ENCODE results near the gene TTC33.

DNA sequence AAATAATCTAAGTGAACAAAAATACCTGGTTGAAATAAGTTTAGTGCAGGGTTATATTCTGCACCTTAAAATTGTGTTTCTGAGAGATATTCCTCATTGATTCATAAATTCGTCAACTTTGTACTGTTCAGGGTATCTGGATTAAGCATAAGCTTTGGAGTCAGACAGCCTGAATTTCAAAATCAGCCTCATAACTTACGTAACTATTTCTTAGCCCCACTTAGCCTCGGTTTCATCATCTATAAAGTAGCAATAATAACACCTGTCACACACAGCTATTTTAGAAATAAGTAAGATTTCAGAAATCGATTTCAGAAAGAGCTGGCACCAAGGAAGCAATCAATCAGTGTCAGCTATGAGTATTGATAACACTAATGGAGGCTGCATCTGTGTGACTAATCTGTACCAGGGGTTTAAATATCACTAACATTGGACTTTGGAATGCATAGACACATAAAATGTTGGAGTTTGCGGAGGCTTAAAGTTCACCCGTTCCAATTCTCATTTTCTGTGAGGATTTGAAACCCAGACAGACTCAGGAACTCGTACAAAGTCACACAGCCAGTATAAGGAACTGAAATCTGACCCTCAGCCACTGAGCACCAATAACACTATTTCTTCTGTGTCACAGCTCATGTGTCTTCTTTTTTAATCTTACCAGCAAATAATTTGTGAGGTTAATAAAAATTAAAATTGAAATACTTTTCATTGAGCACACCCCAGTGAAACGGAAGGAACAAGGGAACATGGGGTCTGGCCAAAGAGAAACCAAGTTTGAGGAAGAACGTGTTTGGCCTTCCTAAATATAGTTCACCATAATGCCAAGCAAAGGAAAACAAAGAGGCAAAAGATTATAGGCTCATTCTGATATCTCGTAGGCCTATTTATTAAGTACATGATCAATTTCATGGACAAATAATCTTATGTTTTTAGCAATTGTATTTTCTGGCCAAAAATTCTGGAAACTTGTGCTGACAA lies 270.5 kb downstream of the TTC33 start:
- TF ChIP-seq POLR2AphosphoS5 (IDR thresholded peaks at IDR 0.05) (no peak), EP300 (conservative IDR thresholded peaks at IDR 0.05; ENCODE audit: poor library complexity, severe bottlenecking) (no peak), REST (IDR thresholded peaks at IDR 0.05; ENCODE audit: borderline replicate concordance) (no peak), EZH2 (IDR thresholded peaks at IDR 0.05; ENCODE audit: borderline replicate concordance, insufficient read depth, low read length, poor library complexity, severe bottlenecking) (no peak), TAF1 (IDR thresholded peaks at IDR 0.05; ENCODE audit: low read depth) (no peak), RAD21 (conservative IDR thresholded peaks at IDR 0.05) (no peak), SMC3 (conservative IDR thresholded peaks at IDR 0.05; ENCODE audit: poor library complexity) (no peak), MXI1 (conservative IDR thresholded peaks at IDR 0.05; ENCODE audit: poor library complexity, severe bottlenecking) (no peak)
- TF ChIP-seq, protein P1, sequence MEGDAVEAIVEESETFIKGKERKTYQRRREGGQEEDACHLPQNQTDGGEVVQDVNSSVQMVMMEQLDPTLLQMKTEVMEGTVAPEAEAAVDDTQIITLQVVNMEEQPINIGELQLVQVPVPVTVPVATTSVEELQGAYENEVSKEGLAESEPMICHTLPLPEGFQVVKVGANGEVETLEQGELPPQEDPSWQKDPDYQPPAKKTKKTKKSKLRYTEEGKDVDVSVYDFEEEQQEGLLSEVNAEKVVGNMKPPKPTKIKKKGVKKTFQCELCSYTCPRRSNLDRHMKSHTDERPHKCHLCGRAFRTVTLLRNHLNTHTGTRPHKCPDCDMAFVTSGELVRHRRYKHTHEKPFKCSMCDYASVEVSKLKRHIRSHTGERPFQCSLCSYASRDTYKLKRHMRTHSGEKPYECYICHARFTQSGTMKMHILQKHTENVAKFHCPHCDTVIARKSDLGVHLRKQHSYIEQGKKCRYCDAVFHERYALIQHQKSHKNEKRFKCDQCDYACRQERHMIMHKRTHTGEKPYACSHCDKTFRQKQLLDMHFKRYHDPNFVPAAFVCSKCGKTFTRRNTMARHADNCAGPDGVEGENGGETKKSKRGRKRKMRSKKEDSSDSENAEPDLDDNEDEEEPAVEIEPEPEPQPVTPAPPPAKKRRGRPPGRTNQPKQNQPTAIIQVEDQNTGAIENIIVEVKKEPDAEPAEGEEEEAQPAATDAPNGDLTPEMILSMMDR (IDR thresholded peaks at IDR 0.05; ENCODE audit: poor library complexity, severe bottlenecking), result no peak

Measured in neural cell (in vitro differentiated cells).